ENCODE results near the gene HEATR5A. TPM values are rescaled to one million over a fixed set of nuclear protein-coding genes. Genes with fewer than 3 reads are reported as not detected.
"Not testable (repeated sequence)": the region's sequence is repeated elsewhere in the genome, so short reads cannot be mapped to it uniquely, and the experiment has no call there.

The HEATR5A gene
- total RNA-seq, 1 donor from 2014 or later: 33.5 TPM

- DNase-seq (ENCODE audit: low read depth in 2 of 2): not testable (repeated sequence)
Measured at GRCh38 chr14:31329876-31330521, 90.4 kb downstream of the HEATR5A start.

- peak; percentile 7 to 71 for DNase-seq (ENCODE audit: low read depth in 2 of 2)
Measured at GRCh38 chr14:31326111-31326510, 94.2 kb downstream of the HEATR5A start.

GRCh38 chr14:31323419-31323818 lies 96.9 kb downstream of the HEATR5A start:
- DNase-seq (ENCODE audit: low read depth in 2 of 2): no peak

- peak in 1 of 2 donors; percentile 45 for DNase-seq (ENCODE audit: low read depth in 2 of 2)
Measured at GRCh38 chr14:31320922-31321766, 99.2 kb downstream of the HEATR5A start.

GRCh38 chr14:31320216-31320615 lies 100.1 kb downstream of the HEATR5A start:
- no peak for DNase-seq (ENCODE audit: low read depth in 2 of 2)

- no peak for DNase-seq (ENCODE audit: low read depth in 2 of 2)
Measured at GRCh38 chr14:31319701-31320100, 100.6 kb downstream of the HEATR5A start.

GRCh38 chr14:31312934-31313333 lies 107.4 kb downstream of the HEATR5A start:
- no peak for DNase-seq (ENCODE audit: low read depth in 2 of 2)

- DNase-seq (ENCODE audit: low read depth in 2 of 2): not testable (repeated sequence)
Measured at GRCh38 chr14:31312370-31312769, 108.0 kb downstream of the HEATR5A start.

- DNase-seq (ENCODE audit: low read depth in 2 of 2): no peak
Measured at GRCh38 chr14:31307618-31308017, 112.7 kb downstream of the HEATR5A start.

- DNase-seq (ENCODE audit: low read depth in 2 of 2): no peak
Measured at GRCh38 chr14:31307198-31307597, 113.2 kb downstream of the HEATR5A start.

GRCh38 chr14:31303654-31304053 lies 116.7 kb downstream of the HEATR5A start:
- DNase-seq (ENCODE audit: low read depth in 2 of 2): no peak

- DNase-seq (ENCODE audit: low read depth in 2 of 2): no peak
Measured at GRCh38 chr14:31300883-31301282, 119.5 kb downstream of the HEATR5A start.

- DNase-seq (ENCODE audit: low read depth in 2 of 2): peak in 1 of 2 donors; percentile 5
Measured at GRCh38 chr14:31300296-31300695, 120.1 kb downstream of the HEATR5A start.

- peak in 1 of 2 donors; percentile 19 for DNase-seq (ENCODE audit: low read depth in 2 of 2)
Measured at GRCh38 chr14:31297701-31298344, 122.5 kb downstream of the HEATR5A start.

- DNase-seq (ENCODE audit: low read depth in 2 of 2): no peak
Measured at GRCh38 chr14:31297112-31297511, 123.2 kb downstream of the HEATR5A start.

- DNase-seq (ENCODE audit: low read depth in 2 of 2): peak; percentile 24 to 72
Measured at GRCh38 chr14:31294746-31295405, 125.5 kb downstream of the HEATR5A start.

- DNase-seq (ENCODE audit: low read depth in 2 of 2): peak in 1 of 2 donors; percentile 20
Measured at GRCh38 chr14:31292937-31293616, 127.3 kb downstream of the HEATR5A start.

- no peak for DNase-seq (ENCODE audit: low read depth in 2 of 2)
Measured at GRCh38 chr14:31291210-31291609, 129.1 kb downstream of the HEATR5A start.

- no peak for DNase-seq (ENCODE audit: low read depth in 2 of 2)
Measured at GRCh38 chr14:31287294-31287972, 132.9 kb downstream of the HEATR5A start.

GRCh38 chr14:31286456-31287293 lies 133.7 kb downstream of the HEATR5A start:
- no peak for DNase-seq (ENCODE audit: low read depth in 2 of 2)

All from lung microvascular endothelial cell (primary cell).